Activated T-cell treated with anti-CD3 and anti-CD28 coated beads for 24 hours (primary cell): ENCODE measurements around the gene PPM1D.
"Not testable (repeated sequence)": the region's sequence is repeated elsewhere in the genome, so short reads cannot be mapped to it uniquely, and the experiment has no call there.

ENCODE experiments used
- DNase-seq: peaks from one replicate; pipeline ENCODE4 v3.0.0-alpha.2; 2020; ENCODE audit warnings: low read depth

The PPM1D gene

DNA sequence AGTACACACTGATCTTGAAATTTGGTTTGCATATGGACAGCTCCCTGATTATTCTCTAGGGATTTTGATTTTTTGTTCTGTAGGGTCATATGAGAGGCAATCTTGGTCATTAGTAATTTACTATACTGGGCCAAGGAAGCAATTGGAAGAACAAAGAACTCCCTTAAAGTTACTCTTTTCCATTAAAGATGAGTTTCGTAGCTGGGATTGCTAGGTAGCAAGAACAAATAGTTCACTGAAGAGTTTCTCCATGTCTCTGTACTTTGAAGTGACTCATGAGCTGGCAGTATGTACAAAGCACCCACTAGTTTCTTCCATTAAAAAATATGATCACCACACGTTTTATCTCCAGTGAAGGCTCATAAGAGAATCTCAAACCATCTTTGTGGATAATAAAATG lies 71.5 kb downstream of the PPM1D start:
- no peak for DNase-seq

- DNase-seq, result not testable (repeated sequence)
Observed at GRCh38 chr17:60674637-60675036, 74.6 kb downstream of the PPM1D start.

- DNase-seq, result no peak
Observed at GRCh38 chr17:60675997-60676396, 76.0 kb downstream of the PPM1D start.

DNA sequence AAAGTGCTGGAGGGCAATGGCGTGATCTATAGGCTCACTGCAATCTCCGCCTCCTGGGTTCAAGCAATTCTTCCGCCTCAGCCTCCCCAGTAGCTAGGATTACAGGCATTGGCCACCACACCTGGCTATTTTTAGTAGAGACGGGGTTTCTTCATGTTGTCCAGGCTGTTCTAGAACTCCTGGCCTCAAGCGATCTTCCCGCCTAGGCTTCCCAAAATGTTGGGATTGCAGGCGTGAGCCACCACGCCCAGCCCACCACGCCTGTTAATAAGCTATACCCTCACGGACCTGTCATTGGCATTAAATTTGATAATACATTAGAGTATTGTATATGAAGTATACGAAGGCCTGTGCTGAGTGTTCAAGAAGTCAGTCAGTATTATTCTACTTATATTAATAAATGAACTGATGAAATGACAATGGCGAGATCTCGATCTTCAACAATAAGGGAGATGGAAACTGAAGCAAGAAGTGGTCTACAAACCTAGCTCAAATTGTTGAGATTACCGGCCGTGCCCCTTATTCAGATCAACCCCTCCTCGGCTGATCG lies 76.8 kb downstream of the PPM1D start:
- no peak for DNase-seq

- peak; percentile 96 for DNase-seq
Observed at GRCh38 chr17:60677308-60678117, 77.5 kb downstream of the PPM1D start, which contains the start of gene BCAS3. Gene BCAS3 (plus strand): TSS chr17:60677851.

GRCh38 chr17:60678118-60678444 lies 78.1 kb downstream of the PPM1D start:
- DNase-seq, result no peak

GRCh38 chr17:60679287-60679686 lies 79.3 kb downstream of the PPM1D start:
- no peak for DNase-seq

DNA sequence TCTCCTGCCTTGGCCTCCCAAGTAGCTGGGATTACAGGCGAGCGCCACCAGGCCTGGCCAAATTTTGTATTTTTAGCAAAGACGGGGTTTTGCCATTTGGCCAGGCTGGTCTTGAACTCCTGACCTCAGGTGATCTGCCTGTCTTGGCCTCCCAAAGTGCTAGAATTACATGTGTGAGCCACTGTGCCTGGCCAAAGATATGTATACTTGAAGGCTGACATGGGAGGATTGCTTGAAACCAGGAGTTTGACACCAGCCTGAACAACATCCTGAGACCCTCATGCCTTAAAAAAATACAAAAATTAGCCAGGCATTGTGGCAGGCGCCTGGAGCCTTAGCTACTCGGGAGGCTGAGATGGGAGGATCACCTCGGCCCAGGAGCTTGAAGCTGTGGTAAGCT lies 80.8 kb downstream of the PPM1D start:
- DNase-seq, result no peak

- no peak for DNase-seq
Observed at GRCh38 chr17:60685437-60685836, 85.4 kb downstream of the PPM1D start.

DNA sequence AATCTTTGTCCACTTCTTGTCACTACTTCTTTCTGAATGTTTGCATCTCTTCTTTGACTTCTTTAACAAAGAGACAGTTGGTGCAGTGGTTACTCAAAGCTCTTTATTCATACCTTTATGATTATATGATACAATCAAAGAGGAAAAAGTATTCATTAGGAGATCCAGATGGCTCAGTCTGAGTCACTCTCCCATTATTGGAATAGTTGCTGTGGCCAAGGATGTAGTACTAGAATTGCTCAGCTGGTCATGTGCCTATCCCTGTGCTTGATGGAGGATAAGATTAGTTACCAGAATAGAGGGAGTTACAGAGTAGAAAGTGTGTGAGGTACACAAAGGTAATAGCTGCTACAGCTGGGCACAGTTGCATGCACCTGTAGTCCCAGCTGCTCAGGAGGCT lies 96.0 kb downstream of the PPM1D start:
- DNase-seq, result no peak

GRCh38 chr17:60699090-60699489 lies 99.1 kb downstream of the PPM1D start:
- no peak for DNase-seq

GRCh38 chr17:60704170-60704569 lies 104.2 kb downstream of the PPM1D start:
- no peak for DNase-seq

- DNase-seq, result no peak
Observed at GRCh38 chr17:60712675-60713074, 112.7 kb downstream of the PPM1D start.

GRCh38 chr17:60713608-60714007 lies 113.6 kb downstream of the PPM1D start:
- no peak for DNase-seq
